GM12892 (cell line): ENCODE data around the gene GMNN.

Source experiments
- DNase-seq: peaks from one replicate; pipeline ENCODE4 v3.0.0; 2011; ENCODE audit not compliant: insufficient read length
- FAIRE-seq: peaks from 2 replicates; lab custom pipeline; 2011; peaks lifted over from hg19 to GRCh38; lab: Jason Lieb, UNC
- POLR2A ChIP-seq: IDR thresholded peaks from 2 replicates; pipeline ENCODE4 v1.6.1; 2011; ENCODE audit warnings: low read depth, low read length, control low read depth
- POLR2AphosphoS5 ChIP-seq: IDR thresholded peaks from 2 replicates; pipeline ENCODE4 v1.6.1; 2011; ENCODE audit warnings: low read depth, low read length, control low read depth
- TAF1 ChIP-seq: IDR thresholded peaks from 2 replicates; pipeline ENCODE4 v1.6.1; 2011; ENCODE audit warnings: low read depth, mild to moderate bottlenecking, control low read depth, low read length, borderline replicate concordance

GMNN gene

GRCh38 chr6:24824142-24824938, 49.6 kb downstream of the GMNN start:
- no peak for DNase-seq
- TF ChIP-seq POLR2AphosphoS5 (no peak), POLR2A (no peak), TAF1 (no peak)
- no peak for FAIRE-seq

- no peak for FAIRE-seq
- DNase-seq = no peak
- no peak for TF ChIP-seq TAF1
- TF ChIP-seq POLR2AphosphoS5 = no peak
- no peak for TF ChIP-seq POLR2A
Observed at GRCh38 chr6:24825130-24825630, 50.4 kb downstream of the GMNN start.

GRCh38 chr6:24827162-24827561, 52.4 kb downstream of the GMNN start:
- DNase-seq (no peak), FAIRE-seq (no peak)
- TF ChIP-seq POLR2AphosphoS5 (no peak), POLR2A (no peak), TAF1 (no peak)

- DNase-seq = no peak
- FAIRE-seq = no peak
- TF ChIP-seq POLR2A = no peak
- no peak for TF ChIP-seq POLR2AphosphoS5
- TF ChIP-seq TAF1 = no peak
Observed at GRCh38 chr6:24827970-24828369, 53.2 kb downstream of the GMNN start.

GRCh38 chr6:24829657-24830056, 54.9 kb downstream of the GMNN start:
- FAIRE-seq (no peak), DNase-seq (no peak)
- no peak for TF ChIP-seq POLR2A
- TF ChIP-seq POLR2AphosphoS5 = no peak
- TF ChIP-seq TAF1 = no peak

- DNase-seq (no peak), FAIRE-seq (no peak)
- TF ChIP-seq POLR2A (no peak), TAF1 (no peak), POLR2AphosphoS5 (no peak)
Observed at GRCh38 chr6:24831771-24832716, 57.3 kb downstream of the GMNN start.

- no peak for DNase-seq
- TF ChIP-seq POLR2A (no peak), POLR2AphosphoS5 (no peak), TAF1 (no peak)
- no peak for FAIRE-seq
Observed at GRCh38 chr6:24832794-24833193, 58.1 kb downstream of the GMNN start.

GRCh38 chr6:24833711-24834386, 59.1 kb downstream of the GMNN start:
- DNase-seq (no peak), FAIRE-seq (no peak)
- no peak for TF ChIP-seq POLR2A
- no peak for TF ChIP-seq POLR2AphosphoS5
- TF ChIP-seq TAF1 = no peak
